ENCODE results near the gene ZNF443. TPM values are rescaled to one million over a fixed set of nuclear protein-coding genes. Genes with fewer than 3 reads are reported as not detected.
"Not testable (repeated sequence)": the region's sequence is repeated elsewhere in the genome, so short reads cannot be mapped to it uniquely, and the experiment has no call there.

ZNF443 gene
- total RNA-seq, 1 donor from 2014 or later: 3.4 TPM

- ATAC-seq: no peak
These were observed 28.9 kb downstream of the ZNF443 start for GRCh38 chr19:12411893-12412292.

DNA sequence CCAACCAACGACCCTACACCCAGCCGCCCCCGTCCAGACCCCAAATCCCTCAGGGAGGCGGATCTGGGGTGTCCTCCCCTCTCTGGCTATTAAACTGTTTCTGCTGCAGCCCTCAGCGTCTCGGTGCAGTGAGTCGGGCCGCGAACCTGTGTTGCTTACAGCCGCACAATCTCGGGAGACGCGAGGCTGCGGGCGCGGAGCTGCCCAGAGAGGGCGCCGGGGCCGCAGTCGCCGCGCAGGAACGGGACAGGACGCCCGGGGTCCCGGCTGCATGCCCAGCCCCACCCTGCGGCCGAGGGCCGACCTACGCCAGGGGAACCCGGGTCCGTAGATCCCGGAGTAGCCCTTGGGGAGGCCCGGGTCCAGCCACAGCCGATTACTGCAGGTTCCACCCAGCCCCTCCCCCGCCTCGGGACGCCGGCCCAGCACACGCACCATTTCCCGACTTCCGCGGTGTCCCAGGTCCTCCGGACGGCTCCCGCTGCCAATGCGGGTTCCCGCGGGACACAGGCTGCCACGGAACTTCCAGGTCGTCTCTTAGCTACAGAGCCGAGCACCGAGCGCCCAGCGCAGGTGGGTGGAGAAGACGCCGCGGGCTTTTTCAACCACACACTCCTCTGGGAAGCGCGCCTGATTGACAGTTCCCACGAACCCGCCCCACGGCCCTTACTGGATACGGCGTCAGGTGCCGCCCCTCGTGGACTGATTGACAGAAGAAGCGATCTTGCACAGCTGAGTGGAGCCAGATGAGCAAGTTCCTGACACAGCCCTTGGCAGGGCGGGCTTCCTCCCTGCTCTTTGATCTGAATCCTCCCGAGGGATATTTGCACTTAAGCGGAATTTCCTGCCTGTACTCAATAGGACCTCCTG is 40.0 kb downstream of the ZNF443 start, which contains the start of gene ZNF799:
ZNF799 (minus strand) TSS at position 639 of the 870 bp plus-strand sequence; CDS start at position 438, 201 bp downstream.
- ATAC-seq: peak; percentile 100

GRCh38 chr19:12399901-12400632 is 40.8 kb downstream of the ZNF443 start:
- ATAC-seq: peak; percentile 31

GRCh38 chr19:12391148-12391547 is 49.7 kb downstream of the ZNF443 start:
- not testable (repeated sequence) for ATAC-seq

- ATAC-seq: not testable (repeated sequence)
These were observed 54.5 kb downstream of the ZNF443 start for GRCh38 chr19:12386365-12386764.

- ATAC-seq: no peak
These were observed 60.4 kb downstream of the ZNF443 start for GRCh38 chr19:12380444-12380737.

DNA sequence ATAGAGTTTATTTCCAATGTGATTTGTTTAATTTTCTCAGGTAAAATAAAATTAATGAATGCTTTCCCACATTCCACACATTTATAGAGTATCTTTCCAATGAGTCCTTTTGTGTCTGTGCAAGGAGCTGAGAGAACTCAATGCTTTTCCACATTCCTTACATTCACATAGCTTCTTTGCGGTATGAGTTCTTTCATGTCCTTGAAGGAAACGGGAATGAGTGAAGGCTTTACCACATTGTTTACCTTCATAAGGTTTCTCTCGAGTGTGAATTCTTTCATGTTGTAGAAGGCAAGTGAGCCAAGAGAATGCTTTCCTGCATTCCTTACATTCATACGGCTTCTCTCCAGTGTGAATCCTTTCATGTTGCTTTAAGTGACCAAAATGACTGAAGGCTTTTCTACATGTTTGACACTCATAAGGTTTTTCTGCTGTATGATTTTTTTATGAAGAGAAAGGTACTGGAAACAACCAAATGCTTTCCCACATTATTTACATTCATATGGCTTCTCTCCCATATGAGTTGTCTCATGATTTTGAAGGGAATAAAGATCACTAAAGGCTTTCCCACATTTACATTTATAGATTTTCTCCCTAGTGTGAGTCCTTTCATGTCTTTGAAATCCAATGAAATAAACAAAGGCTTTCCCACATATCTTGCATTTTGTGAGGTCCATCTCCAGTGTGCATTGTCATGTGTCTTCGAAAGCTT is 60.9 kb downstream of the ZNF443 start:
- no peak for ATAC-seq

Other genes with a start within 250 kb of the ZNF443 start
- 9.1 TPM for gene ZNF44, start 146.1 kb downstream of the ZNF443 start, total RNA-seq
- 1.7 TPM for gene ZNF563, start 107.4 kb downstream of the ZNF443 start, total RNA-seq
- gene ZNF442, start 75.3 kb downstream of the ZNF443 start, total RNA-seq: 2.8 TPM
- gene ZNF799, start 39.8 kb downstream of the ZNF443 start, total RNA-seq: 2.3 TPM
- gene ZNF709, start 43.8 kb upstream of the ZNF443 start, total RNA-seq: 0.52 TPM
- 4.1 TPM for gene ZNF564, start 110.5 kb upstream of the ZNF443 start, total RNA-seq
- gene ZNF490, start 169.8 kb upstream of the ZNF443 start, total RNA-seq: 5.2 TPM
- gene ZNF791, start 169.9 kb upstream of the ZNF443 start, total RNA-seq: 14.7 TPM
- 29.0 TPM for gene MAN2B1, start 225.7 kb upstream of the ZNF443 start, total RNA-seq
- 4.0 TPM for gene WDR83, start 225.8 kb upstream of the ZNF443 start, total RNA-seq
- gene DHPS, start 240.9 kb upstream of the ZNF443 start, total RNA-seq: 34.1 TPM
- not detected for gene GNG14, start 247.0 kb upstream of the ZNF443 start, total RNA-seq

Measured in esophagus mucosa (tissue), 1 donor.